Kasumi-1 (cell line): ENCODE results near the gene NUMA1.
A peak's percentile ranks its signal among the peaks of the same experiment; 100 is the strongest.

Source experiments
- DNase-seq, 2 experiments: peaks; one replicate each; lab custom pipeline; 2025; lab: John Stamatoyannopoulos, UW

Gene NUMA1, protein sequence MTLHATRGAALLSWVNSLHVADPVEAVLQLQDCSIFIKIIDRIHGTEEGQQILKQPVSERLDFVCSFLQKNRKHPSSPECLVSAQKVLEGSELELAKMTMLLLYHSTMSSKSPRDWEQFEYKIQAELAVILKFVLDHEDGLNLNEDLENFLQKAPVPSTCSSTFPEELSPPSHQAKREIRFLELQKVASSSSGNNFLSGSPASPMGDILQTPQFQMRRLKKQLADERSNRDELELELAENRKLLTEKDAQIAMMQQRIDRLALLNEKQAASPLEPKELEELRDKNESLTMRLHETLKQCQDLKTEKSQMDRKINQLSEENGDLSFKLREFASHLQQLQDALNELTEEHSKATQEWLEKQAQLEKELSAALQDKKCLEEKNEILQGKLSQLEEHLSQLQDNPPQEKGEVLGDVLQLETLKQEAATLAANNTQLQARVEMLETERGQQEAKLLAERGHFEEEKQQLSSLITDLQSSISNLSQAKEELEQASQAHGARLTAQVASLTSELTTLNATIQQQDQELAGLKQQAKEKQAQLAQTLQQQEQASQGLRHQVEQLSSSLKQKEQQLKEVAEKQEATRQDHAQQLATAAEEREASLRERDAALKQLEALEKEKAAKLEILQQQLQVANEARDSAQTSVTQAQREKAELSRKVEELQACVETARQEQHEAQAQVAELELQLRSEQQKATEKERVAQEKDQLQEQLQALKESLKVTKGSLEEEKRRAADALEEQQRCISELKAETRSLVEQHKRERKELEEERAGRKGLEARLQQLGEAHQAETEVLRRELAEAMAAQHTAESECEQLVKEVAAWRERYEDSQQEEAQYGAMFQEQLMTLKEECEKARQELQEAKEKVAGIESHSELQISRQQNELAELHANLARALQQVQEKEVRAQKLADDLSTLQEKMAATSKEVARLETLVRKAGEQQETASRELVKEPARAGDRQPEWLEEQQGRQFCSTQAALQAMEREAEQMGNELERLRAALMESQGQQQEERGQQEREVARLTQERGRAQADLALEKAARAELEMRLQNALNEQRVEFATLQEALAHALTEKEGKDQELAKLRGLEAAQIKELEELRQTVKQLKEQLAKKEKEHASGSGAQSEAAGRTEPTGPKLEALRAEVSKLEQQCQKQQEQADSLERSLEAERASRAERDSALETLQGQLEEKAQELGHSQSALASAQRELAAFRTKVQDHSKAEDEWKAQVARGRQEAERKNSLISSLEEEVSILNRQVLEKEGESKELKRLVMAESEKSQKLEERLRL (N-terminal part only)

DNA sequence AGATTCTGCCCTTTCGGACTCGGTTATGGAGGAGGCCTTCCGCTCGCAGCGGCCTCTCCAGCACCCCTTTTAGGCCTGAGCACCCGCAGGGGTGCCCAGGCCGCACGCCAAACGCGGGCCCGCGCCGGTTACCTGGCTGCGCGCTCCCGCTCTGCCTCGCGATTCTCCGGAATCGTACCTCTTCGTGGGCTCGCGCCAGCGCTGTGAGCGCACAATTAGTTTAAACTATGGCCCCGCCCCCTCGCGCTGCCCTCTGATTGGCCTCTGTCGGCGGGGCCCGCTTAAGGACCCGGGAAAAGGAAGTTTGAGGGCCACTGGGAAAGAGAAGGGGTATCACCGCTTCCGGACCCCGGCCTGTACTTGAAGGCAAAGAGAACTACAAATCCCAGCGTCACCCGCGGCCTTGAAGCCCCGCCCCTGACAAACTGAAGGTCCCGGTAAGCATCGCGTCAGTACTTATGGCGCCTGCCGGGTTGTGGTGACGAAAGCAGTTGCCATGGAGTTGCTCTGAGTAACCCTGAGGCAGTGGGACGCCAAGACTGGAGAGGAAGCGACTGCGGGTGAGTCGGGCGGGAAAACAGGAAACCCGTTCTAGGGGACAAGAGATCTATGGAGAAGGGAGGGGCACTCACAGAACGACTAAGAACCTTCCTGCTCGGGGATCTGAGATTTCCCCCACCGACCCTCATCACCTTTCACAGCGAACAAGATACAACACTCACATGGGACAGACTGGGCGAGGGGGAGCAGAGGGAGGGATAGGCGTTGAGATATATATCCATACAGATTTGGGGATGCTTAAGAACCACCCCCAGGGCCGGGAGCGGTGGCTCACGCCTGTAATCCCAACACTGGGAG is at the start of gene NUMA1, which contains the start of gene LRRC51:
NUMA1 (minus strand) TSS at position 217 of the 858 bp plus-strand sequence. CDS start 44,599 bp downstream, outside the sequence.
LRRC51 (plus strand) TSS at position 525 of the 858 bp plus-strand sequence. CDS start 8,234 bp downstream, outside the sequence.
- DNase-seq: peak; percentile 100

- no peak for DNase-seq
These were observed 49.0 kb upstream of the NUMA1 start for GRCh38 chr11:72129381-72129780.

GRCh38 chr11:72127923-72128322 is 47.6 kb upstream of the NUMA1 start:
- DNase-seq: no peak

DNA sequence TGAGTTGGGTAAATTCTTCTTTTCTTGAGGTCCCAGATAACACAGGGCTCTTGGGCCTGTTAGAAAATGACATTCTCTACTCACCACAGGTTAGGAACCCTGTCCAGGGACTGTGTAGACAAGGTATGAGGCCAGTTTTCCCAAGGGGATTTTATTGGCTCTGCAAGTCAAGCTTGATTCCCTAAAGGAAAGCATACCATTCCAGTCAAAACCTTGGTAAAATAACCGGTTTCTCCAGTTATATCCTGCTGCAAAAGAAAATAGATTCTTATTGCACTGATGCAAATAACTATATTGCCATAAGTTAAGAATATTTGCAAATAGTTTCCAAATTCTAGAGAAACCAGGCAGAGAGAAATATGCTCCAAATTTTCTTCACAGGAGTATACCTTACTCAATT is 45.6 kb upstream of the NUMA1 start:
- DNase-seq: no peak

- no peak for DNase-seq
These were observed 43.7 kb upstream of the NUMA1 start for GRCh38 chr11:72124046-72124445.

- DNase-seq: no peak
These were observed 42.8 kb upstream of the NUMA1 start for GRCh38 chr11:72123117-72123653.

DNA sequence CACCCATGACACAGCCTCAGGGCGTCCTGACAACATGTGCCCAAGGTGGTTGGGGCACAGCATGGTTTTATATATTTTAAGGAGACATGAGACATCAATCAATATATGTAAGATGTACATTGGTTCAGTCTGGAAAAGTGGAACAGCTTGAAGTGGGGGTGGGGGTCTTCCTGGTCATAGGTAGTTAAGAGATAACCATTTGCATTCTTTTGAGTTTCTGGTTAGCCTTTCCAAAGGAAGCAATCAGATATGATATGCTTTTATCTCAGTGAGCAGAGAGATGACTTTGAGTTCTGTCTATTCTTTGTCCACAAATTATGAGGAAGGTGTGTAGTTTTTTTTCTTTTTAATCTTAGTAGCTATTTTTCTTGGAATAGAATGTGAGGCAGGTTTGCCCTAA is 42.3 kb upstream of the NUMA1 start:
- no peak for DNase-seq

- DNase-seq: no peak
These were observed 40.6 kb upstream of the NUMA1 start for GRCh38 chr11:72120930-72121329.

GRCh38 chr11:72119198-72119597 is 38.9 kb upstream of the NUMA1 start:
- peak; percentile 1 to 14 for DNase-seq

- no peak for DNase-seq
These were observed 35.8 kb upstream of the NUMA1 start for GRCh38 chr11:72116019-72116755.

GRCh38 chr11:72114570-72114969 is 34.2 kb upstream of the NUMA1 start:
- no peak for DNase-seq

GRCh38 chr11:72112978-72113808 is 32.9 kb upstream of the NUMA1 start:
- DNase-seq: no peak

GRCh38 chr11:72112143-72112977 is 32.0 kb upstream of the NUMA1 start, which contains the start of gene ANAPC15:
TSS of gene ANAPC15 (minus strand) at chr11:72112695. CDS start at chr11:72111276, 1,419 bp downstream.
- peak; percentile 99 to 100 for DNase-seq

GRCh38 chr11:72111300-72112142 is 31.2 kb upstream of the NUMA1 start:
- peak in 1 of 2 experiments; percentile 48 for DNase-seq

DNA sequence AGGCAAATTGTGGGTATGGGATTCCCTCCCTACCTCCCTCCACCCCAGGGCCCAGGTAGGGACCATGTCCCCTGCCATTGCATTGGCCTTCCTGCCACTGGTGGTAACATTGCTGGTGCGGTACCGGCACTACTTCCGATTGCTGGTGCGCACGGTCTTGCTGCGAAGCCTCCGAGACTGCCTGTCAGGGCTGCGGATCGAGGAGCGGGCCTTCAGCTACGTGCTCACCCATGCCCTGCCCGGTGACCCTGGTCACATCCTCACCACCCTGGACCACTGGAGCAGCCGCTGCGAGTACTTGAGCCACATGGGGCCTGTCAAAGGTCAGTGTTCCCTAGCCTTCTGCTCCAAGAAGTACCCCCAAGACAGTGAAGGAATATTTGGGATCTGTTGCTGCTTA is 25.5 kb upstream of the NUMA1 start, which contains the start of gene TOMT:
TOMT (plus strand) TSS at position 37 of the 400 bp plus-strand sequence; CDS start at position 65, 28 bp downstream.
- DNase-seq: no peak

- DNase-seq: no peak
These were observed 23.4 kb upstream of the NUMA1 start for GRCh38 chr11:72103754-72104167.
